ENCODE data around the gene CAMK2B. TPM values are rescaled to one million over a fixed set of nuclear protein-coding genes. Genes with fewer than 3 reads are reported as not detected.

Gene CAMK2B
- total RNA-seq, 1 experiment from 2014 or later: 2.4 TPM

DNA sequence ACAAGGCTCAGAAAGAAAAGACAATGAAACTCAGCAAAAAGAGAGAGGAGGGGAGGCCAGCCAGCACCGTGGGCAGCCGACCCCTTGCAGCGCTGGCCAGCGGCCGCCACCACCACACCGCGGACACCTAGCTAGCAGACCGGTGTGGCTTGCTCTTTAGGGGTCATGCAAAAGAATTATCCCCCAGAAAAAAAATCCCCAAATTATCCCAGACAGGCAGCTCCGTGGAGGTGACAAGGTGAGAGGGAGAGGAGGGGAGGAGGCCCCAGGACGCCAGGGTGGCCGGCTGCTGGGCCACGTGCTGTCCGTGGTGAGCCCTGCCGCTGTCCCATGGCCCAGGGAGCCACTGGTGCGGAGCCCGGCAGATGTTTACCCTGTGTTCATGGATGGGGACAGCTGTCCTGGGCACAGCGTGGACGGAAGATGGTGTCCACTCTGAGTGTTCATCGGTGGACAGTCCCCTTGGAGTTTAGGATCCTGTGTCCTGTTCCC lies 108.1 kb downstream of the CAMK2B start:
- DNase-seq: no peak
- no peaks in the 10 kb centered on the region for H3K27me3 ChIP-seq
- H3K4me1 ChIP-seq: peaks cover 5% of the 10 kb centered on the region; the same call in 1 of the 2 replicates
- H3K27ac ChIP-seq: no peak overlapping the region
- H3K4me3 ChIP-seq: no peak overlapping the region
- peaks cover 8% of the 10 kb centered on the region for H3K36me3 ChIP-seq
- no peaks in the 10 kb centered on the region for H3K9me3 ChIP-seq (replicated peaks)

DNA sequence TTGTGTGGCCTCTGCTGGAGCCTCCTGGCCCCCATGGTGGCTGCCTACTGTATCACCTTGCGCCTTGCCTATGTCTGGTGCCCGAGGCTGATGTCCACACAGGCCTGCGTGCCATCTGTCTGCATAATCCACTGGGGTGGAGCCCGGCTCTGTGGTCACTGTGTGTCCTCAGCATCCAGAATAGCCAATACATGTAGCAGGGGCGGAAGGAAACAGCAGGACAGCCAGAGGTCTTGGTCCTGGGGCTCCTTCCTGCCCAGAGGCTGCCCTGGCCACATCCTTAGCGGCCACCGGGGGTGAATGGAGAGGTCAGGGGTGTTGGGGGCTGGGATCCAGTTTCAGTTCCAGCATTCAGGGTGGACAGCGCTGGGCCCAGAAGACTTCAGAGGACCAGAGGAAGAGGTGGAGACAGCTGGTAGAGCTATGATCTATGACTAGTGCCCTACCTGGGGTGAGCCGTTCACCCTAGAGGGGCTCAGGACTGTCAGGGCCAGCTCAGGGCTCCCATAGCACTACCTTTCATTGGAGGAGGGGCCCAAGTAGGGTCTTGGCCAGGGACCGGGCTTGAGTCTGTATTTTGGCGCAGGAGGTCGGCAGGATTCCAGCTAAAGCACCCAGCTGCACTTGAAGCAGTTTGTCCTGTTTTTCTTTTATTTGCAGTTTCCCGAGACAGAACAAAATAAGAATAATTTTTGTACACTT lies 108.7 kb downstream of the CAMK2B start:
- Histone ChIP-seq H3K27ac (no peak overlapping the region), H3K4me3 (no peak overlapping the region), H3K36me3 (peaks cover 10% of the 10 kb centered on the region), H3K27me3 (no peaks in the 10 kb centered on the region), H3K4me1 (peaks cover 5% of the 10 kb centered on the region; the same call in 1 of the 2 replicates), H3K9me3 (replicated peaks) (no peaks in the 10 kb centered on the region)
- no peak for DNase-seq

DNA sequence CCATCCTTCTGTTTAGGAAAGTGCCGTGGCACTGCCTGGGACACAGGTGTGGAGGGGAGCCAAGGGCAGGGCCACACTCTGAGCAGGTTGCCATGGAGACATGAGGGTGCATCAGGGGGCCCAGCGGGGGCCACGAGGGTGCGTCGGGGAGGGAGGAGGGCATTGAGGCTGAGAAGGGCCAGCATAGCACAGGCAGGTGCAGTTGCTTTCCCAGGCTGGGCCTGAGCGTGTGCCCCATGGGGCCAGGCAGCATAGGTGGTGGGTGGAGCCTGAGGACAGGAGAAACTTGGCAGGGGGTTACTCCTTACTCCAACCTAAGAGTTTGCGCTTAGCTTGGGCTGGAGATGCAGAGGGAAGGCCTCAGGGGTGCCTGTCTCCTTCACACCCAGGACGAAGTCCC lies 109.4 kb downstream of the CAMK2B start:
- H3K36me3 ChIP-seq: peaks cover 16% of the 10 kb centered on the region
- H3K4me1 ChIP-seq: peaks cover 5% of the 10 kb centered on the region; the same call in 1 of the 2 replicates
- no peak overlapping the region for H3K4me3 ChIP-seq
- H3K27ac ChIP-seq: no peak overlapping the region
- no peaks in the 10 kb centered on the region for H3K27me3 ChIP-seq
- no peaks in the 10 kb centered on the region for H3K9me3 ChIP-seq (replicated peaks)
- no peak for DNase-seq

DNA sequence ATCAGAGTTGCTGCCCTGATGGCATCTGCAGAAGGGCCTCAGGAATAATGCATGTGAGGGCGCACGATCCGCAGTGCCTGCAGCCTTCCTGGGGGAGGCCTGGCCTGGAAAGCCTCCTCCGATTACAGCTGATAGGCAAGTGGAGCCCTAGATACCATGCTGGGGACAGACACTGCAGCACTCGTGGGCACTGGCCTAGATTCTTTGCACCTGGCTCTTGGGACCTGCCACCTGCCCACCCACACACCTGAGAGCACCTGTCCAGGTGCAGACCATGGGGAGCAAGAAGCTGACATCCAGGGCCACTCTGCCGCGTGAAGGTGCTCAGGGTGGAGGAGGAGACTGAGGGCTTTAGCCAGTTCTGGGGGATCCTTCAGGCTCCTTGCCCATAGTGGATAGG lies 109.9 kb downstream of the CAMK2B start:
- Histone ChIP-seq H3K27me3 (no peaks in the 10 kb centered on the region), H3K4me1 (peaks cover 5% of the 10 kb centered on the region; the same call in 1 of the 2 replicates), H3K4me3 (no peak overlapping the region), H3K27ac (no peak overlapping the region), H3K9me3 (replicated peaks) (no peaks in the 10 kb centered on the region), H3K36me3 (peaks cover 21% of the 10 kb centered on the region)
- no peak for DNase-seq

DNA sequence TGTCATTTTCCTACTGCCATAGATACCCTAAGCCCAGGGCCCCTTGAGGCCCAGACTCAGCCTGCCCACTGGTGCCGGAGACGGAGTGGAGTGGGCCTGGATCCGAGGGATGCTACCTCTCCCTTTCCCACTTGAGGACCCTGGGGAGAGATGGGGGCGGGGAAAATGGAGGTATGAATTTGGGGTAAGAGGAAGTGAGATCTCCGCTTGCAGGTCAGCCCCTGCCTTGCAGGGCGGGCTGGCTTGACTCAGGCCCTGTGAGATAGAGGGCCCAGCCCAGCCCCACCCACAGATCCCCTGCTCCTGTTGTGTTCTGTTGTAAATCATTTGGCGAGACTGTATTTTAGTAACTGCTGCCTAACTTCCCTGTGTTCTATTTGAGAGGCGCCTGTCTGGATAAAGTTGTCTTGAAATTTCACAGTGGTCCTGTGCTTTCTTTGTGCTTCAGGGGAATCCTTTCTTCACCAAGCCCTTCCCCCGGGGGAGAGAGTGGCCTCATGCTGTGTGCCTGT lies 111.5 kb downstream of the CAMK2B start:
- Histone ChIP-seq H3K9me3 (replicated peaks) (no peaks in the 10 kb centered on the region), H3K27ac (no peak overlapping the region), H3K4me1 (peaks cover 5% of the 10 kb centered on the region; the same call in 1 of the 2 replicates), H3K4me3 (no peak overlapping the region), H3K27me3 (no peaks in the 10 kb centered on the region), H3K36me3 (peaks cover 31% of the 10 kb centered on the region)
- DNase-seq: no peak

DNA sequence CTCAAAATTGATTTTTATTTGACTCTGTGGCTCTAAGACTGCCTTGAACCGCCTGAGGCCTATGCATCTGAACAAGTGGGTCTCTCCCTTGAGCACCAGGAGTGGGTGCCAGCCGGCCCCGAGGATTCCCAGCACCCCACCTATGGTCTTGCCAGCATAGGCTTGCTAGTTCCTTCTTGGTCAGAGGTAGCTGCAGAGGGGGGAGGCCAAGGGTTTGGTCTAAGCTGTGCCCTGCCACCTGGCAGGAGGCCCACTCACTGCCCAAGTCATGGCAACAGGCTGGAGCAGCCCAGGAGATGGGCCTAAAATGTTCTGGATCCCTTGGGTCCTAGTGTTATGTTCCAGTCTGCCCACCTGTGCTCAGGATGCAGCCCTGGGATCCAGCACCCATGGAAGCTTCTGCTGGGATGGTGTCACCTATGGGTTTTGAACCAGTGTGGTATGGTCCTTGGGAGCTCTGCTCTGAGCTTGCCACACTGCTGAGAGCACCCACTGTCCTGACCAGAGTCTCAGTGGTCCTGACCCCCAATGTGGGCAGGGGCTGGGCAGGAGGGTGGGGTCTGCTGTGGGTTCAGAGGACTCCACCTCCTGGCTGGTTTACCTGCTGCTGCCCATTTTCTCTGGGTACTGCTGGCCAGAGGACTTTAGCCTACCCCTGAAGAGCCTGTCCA lies 112.1 kb downstream of the CAMK2B start:
- Histone ChIP-seq H3K27ac (no peak overlapping the region), H3K4me1 (peaks cover 5% of the 10 kb centered on the region; the same call in 1 of the 2 replicates), H3K9me3 (replicated peaks) (no peaks in the 10 kb centered on the region), H3K27me3 (no peaks in the 10 kb centered on the region), H3K36me3 (peaks cover 37% of the 10 kb centered on the region), H3K4me3 (no peak overlapping the region)
- DNase-seq: no peak

DNA sequence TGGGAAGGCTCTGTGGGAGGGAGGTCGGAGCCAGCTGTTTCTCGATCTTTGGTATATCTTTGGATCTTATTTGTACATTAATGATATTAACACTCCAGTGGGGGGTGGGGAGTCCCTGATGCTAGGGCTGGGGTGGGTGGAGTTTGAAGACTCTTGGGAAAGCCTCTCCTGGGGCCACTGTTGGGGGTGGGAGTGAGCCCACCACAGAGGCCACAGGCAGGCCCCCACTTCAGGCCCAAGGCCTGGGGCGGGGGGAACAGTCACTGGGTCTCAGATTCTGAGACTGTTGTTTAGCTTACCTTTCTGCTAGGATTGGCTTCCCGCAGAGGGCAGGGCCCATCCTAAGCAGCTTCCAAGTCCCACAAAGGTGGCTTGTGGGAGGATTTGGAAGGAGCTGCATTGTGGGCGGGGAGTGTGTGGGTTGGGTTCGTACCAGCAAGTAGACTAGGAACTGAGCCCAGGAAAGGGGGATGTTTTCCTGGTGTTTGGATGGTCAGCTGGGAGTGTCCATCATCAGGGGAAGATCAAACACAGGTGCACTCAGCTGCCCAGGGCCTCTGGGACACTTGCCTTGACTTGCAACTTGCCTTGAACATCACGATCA lies 112.7 kb downstream of the CAMK2B start:
- H3K4me3 ChIP-seq: no peak overlapping the region
- H3K27me3 ChIP-seq: no peaks in the 10 kb centered on the region
- peaks cover 5% of the 10 kb centered on the region; the same call in 1 of the 2 replicates for H3K4me1 ChIP-seq
- peak in 1 of 2 experiments; percentile 48 for DNase-seq
- H3K36me3 ChIP-seq: peaks cover 38% of the 10 kb centered on the region
- no peaks in the 10 kb centered on the region for H3K9me3 ChIP-seq (replicated peaks)
- H3K27ac ChIP-seq: no peak overlapping the region

DNA sequence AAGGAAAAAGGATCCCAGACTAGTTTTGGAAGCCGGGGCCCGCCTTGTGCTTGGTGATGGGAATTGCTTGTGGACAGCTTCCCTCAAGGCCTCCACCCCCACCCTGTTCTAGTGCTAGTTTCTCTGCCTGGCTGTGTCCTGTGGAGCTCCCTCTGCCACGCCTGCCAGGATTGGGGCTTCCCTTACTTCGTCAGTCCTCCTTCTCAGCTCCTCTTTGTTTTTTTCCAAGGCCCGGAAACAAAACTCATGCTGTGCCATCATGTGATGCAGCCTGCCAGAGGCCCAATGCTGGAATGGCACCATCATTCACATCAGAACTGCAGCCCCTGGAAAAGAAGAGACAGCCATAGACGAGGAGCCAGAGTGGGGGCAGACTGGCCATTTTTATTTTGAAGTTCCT lies 113.4 kb downstream of the CAMK2B start:
- H3K36me3 ChIP-seq: peaks cover 43% of the 10 kb centered on the region
- DNase-seq: no peak

DNA sequence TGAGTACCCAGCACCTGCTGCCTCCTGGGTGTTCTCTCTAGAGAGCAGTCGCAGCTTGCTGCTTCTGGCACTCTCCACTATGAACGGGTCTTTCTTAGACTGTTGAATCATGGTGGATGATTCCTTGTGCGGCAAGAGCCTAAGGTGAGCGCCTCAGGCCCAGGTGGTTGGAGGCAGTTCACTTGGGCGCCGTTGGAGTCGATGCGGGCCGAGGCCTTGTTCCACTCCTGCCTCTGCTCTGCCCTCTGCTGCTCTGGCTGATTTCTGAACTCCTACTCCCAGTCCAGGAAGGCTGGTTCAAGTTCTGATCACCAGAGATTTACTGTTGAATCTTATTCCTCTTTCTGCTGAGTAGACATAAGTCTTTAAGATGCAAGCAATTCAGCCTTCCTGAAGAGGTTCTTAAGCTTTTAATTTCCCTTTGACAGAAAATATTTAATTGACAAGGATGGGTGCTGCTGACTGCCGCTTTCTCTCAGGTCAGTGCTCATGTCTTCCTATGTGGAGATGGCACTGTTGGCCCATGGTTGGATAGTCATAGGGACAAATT lies 114.2 kb downstream of the CAMK2B start:
- peaks cover 51% of the 10 kb centered on the region for H3K36me3 ChIP-seq
- no peaks in the 10 kb centered on the region for H3K27me3 ChIP-seq
- H3K27ac ChIP-seq: no peak overlapping the region

More for the DNA sequence above, 113.4 kb downstream of the CAMK2B start:
- H3K9me3 ChIP-seq (replicated peaks): no peaks in the 10 kb centered on the region
- no peaks in the 10 kb centered on the region for H3K27me3 ChIP-seq
- peaks cover 3% of the 10 kb centered on the region; the same call in 1 of the 2 replicates for H3K4me1 ChIP-seq
- H3K4me3 ChIP-seq: no peak overlapping the region
- no peak overlapping the region for H3K27ac ChIP-seq

DNA sequence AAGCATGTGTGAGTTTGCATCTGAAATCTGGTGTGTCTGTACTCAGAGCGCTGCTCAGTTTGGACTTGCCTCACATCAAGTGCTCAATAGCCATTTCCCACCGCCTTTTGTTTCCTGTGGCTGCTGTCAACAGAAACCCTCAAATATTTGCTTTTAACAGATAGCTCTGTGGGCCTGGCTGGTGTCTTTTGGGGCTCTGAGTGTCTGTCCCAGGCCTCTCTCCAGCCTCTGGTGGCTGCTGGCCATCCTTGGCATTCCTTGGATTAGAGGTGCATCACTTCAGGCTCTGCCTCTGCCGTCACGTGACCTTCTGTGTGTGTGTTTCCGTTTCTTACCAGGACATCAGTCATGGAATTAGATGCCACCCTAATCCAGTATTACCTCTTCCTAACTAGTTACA lies 115.3 kb downstream of the CAMK2B start:
- Histone ChIP-seq H3K27me3 (no peaks in the 10 kb centered on the region), H3K4me3 (no peak overlapping the region), H3K9me3 (replicated peaks) (no peaks in the 10 kb centered on the region), H3K27ac (no peak overlapping the region), H3K36me3 (peaks cover 57% of the 10 kb centered on the region), H3K4me1 (peaks cover 3% of the 10 kb centered on the region; the same call in 1 of the 2 replicates)
- no peak for DNase-seq

More for the DNA sequence above, 114.2 kb downstream of the CAMK2B start:
- peaks cover 3% of the 10 kb centered on the region; the same call in 1 of the 2 replicates for H3K4me1 ChIP-seq
- no peak overlapping the region for H3K4me3 ChIP-seq
- no peaks in the 10 kb centered on the region for H3K9me3 ChIP-seq (replicated peaks)
- DNase-seq: no peak

DNA sequence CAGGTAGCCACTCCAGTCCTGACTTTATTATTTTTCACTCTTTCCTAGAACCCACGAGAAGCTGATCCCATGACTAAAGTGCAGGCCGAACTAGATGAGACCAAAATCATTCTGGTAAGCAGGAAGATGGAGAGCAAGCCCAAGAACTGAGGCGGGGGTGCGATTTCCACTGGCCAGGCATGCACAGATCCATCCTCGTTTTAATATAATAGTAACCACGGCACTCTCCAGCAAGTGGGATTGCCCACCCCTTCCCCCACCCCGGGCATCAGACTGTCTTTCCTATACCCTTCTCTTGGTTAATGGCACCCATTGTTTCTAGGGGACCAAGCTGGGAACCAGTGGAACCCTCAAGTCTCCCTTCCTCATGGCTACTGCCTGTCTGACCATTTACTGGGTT lies 117.3 kb downstream of the CAMK2B start:
- DNase-seq: no peak
- Histone ChIP-seq H3K4me1 (peaks cover 3% of the 10 kb centered on the region; the same call in 1 of the 2 replicates), H3K27ac (no peak overlapping the region), H3K27me3 (no peaks in the 10 kb centered on the region), H3K9me3 (replicated peaks) (no peaks in the 10 kb centered on the region), H3K4me3 (no peak overlapping the region), H3K36me3 (peaks cover 57% of the 10 kb centered on the region)

DNA sequence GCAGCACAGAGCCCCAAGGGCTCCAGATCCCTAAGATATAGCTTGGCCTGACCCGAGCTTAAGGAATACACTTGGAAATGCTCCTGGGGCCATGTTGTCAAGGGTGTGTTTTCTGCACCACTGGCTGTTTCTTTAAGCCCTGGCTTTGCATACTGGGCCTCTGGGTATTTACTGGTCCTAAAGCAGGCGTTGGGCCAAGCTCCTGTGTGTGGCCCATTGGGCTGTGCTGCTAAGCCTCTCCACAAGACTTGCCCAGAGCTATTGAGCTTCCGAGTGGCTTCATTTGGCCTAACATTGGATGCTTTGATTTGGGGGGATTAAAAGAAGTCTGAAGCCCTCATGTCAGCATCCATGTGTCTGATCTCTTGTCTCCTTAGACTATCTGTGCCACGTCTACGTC lies 119.4 kb downstream of the CAMK2B start:
- Histone ChIP-seq H3K27me3 (no peaks in the 10 kb centered on the region), H3K9me3 (replicated peaks) (no peaks in the 10 kb centered on the region), H3K36me3 (peaks cover 41% of the 10 kb centered on the region), H3K4me3 (no peak overlapping the region), H3K4me1 (peaks cover 6% of the 10 kb centered on the region; the same call in 1 of the 2 replicates), H3K27ac (no peak overlapping the region)
- no peak for DNase-seq

DNA sequence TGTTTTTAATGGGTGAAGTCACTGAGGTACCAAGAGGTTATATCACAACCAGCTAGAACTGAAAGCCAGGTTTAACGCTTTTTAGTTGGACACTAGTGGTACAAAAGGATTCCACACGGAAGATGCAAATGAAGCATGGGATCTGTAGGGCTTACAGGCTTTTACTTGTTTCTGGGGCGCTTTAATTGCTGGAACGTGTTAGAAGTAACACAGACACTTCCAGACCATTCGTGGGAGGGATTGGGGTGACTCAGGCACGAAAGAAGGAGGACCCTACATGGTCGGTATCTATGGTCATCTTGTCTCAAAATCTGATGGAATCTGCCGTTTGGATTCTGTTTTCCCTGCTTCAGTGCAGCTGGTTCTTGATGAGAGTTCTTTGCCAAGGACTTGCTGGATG lies 123.6 kb downstream of the CAMK2B start:
- Histone ChIP-seq H3K9me3 (replicated peaks) (no peaks in the 10 kb centered on the region), H3K27ac (no peak overlapping the region), H3K27me3 (no peaks in the 10 kb centered on the region), H3K36me3 (peaks cover 12% of the 10 kb centered on the region), H3K4me1 (peaks cover 6% of the 10 kb centered on the region; the same call in 1 of the 2 replicates), H3K4me3 (peak overlapping the region; percentile 71)
- DNase-seq: no peak

DNA sequence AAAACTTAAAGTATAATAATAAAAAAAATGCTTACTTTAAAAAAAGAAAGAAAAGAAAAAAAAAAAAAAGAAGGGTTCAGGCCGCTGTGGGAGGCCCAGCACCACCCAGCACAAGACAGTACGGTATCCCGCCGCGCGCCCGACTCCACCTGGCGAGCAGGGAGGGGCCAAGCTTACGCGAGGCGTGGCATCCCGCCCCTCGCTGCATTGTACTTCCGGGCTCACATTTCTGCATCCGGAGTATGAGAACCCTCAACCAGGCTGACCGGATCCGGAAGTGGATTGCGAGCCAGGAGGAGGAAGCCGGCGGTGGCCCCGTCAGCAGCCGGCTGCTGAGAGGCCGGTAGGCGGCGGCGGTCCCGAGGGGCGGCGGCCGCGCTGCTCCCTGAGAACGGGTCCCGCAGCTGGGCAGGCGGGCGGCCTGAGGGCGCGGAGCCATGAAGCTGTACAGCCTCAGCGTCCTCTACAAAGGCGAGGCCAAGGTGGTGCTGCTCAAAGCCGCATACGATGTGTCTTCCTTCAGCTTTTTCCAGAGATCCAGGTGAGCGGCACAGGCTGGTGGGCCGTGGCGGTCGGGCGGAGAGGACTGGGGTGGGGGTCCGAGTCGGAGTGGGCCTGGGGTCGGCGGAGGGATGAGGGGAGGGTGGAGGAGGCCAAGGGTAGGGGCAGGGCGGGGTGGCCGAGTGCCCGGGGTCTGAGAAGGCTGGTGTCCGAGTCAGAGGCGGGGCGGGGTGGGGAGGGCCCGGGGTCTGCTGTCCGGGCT lies 124.5 kb downstream of the CAMK2B start, which contains the start of gene YKT6:
YKT6 (plus strand) TSS at position 280 of the 763 bp plus-strand sequence; CDS start at position 438, 158 bp downstream.
- H3K27me3 ChIP-seq: no peaks in the 10 kb centered on the region
- H3K27ac ChIP-seq: peak within 1 kb of the TSS; percentile 11; the same call in 1 of the 2 replicates
- peaks cover 10% of the 10 kb centered on the region for H3K4me1 ChIP-seq
- H3K4me3 ChIP-seq: peak within 1 kb of the TSS; percentile 71
- H3K36me3 ChIP-seq: peaks cover 6% of the 10 kb centered on the region
- DNase-seq: peak; percentile 97 to 98
- no peaks in the 10 kb centered on the region for H3K9me3 ChIP-seq (replicated peaks)

All from SJCRH30 (cell line).